ENCODE results near the gene DNASE1L2. TPM values are rescaled to one million over a fixed set of nuclear protein-coding genes. Genes with fewer than 3 reads are reported as not detected.
A peak's percentile ranks its signal among the peaks of the same experiment; 100 is the strongest.
"Not testable (repeated sequence)": the region's sequence is repeated elsewhere in the genome, so short reads cannot be mapped to it uniquely, and the experiment has no call there.

DNASE1L2 gene
- total RNA-seq, 1 experiment from 2014 or later: 1.4 TPM

GRCh38 chr16:2203119-2203688 is 33.0 kb upstream of the DNASE1L2 start:
- DNase-seq (ENCODE audit: low read depth): not testable (repeated sequence)

GRCh38 chr16:2204416-2205103 is 31.7 kb upstream of the DNASE1L2 start:
- DNase-seq (ENCODE audit: low read depth): no peak

- DNase-seq (ENCODE audit: low read depth): peak; percentile 77
Observed at GRCh38 chr16:2205104-2205966, 30.9 kb upstream of the DNASE1L2 start, which contains the start of gene MLST8. Gene MLST8, plus strand, starts transcription at chr16:2205454. Its CDS starts 632 bp downstream, at chr16:2206086.

GRCh38 chr16:2205967-2206313 is 30.3 kb upstream of the DNASE1L2 start:
- DNase-seq (ENCODE audit: low read depth): no peak

- DNase-seq (ENCODE audit: low read depth): no peak
Observed at GRCh38 chr16:2206420-2206779, 29.8 kb upstream of the DNASE1L2 start.

GRCh38 chr16:2206780-2207433 is 29.3 kb upstream of the DNASE1L2 start:
- no peak for DNase-seq (ENCODE audit: low read depth)

GRCh38 chr16:2207872-2208271 is 28.4 kb upstream of the DNASE1L2 start:
- DNase-seq (ENCODE audit: low read depth): no peak

- DNase-seq (ENCODE audit: low read depth): no peak
Observed at GRCh38 chr16:2208308-2208707, 27.9 kb upstream of the DNASE1L2 start.

- no peak for DNase-seq (ENCODE audit: low read depth)
Observed at GRCh38 chr16:2208772-2209171, 27.5 kb upstream of the DNASE1L2 start.

- DNase-seq (ENCODE audit: low read depth): no peak
Observed at GRCh38 chr16:2209258-2210008, 26.8 kb upstream of the DNASE1L2 start.

GRCh38 chr16:2210009-2210332 is 26.3 kb upstream of the DNASE1L2 start:
- DNase-seq (ENCODE audit: low read depth): no peak

GRCh38 chr16:2210386-2211365 is 25.6 kb upstream of the DNASE1L2 start, which contains the start of gene BRICD5:
Gene BRICD5, minus strand, starts transcription at chr16:2210863. Its CDS starts 30 bp downstream, at chr16:2210833.
- DNase-seq (ENCODE audit: low read depth): peak; percentile 60

GRCh38 chr16:2211923-2212347 is 24.3 kb upstream of the DNASE1L2 start:
- DNase-seq (ENCODE audit: low read depth): no peak

GRCh38 chr16:2212362-2213324 is 23.6 kb upstream of the DNASE1L2 start:
- no peak for DNase-seq (ENCODE audit: low read depth)

- no peak for DNase-seq (ENCODE audit: low read depth)
Observed at GRCh38 chr16:2213817-2214718, 22.2 kb upstream of the DNASE1L2 start.

GRCh38 chr16:2214719-2214968 is 21.6 kb upstream of the DNASE1L2 start, which contains the start of gene PGP:
Gene PGP, minus strand, starts transcription at chr16:2214840. Its CDS starts 63 bp downstream, at chr16:2214777.
- DNase-seq (ENCODE audit: low read depth): no peak

GRCh38 chr16:2216330-2216729 is 19.9 kb upstream of the DNASE1L2 start:
- no peak for DNase-seq (ENCODE audit: low read depth)

All from LHCN-M2 (cell line).